Fibroblast of lung (primary cell): ENCODE data around the gene NPR2. TPM values are rescaled to one million over a fixed set of nuclear protein-coding genes. Genes with fewer than 3 reads are reported as not detected.
A peak's percentile ranks its signal among the peaks of the same experiment; 100 is the strongest.

Experiments used
- DNase-seq, 2 donors: peaks; one replicate each; pipeline versions ENCODE4 v3.0.0 to v3.0.0-alpha.2; 2010; ENCODE audit warnings: low read depth in 2 of 2
- H2AFZ ChIP-seq: 2 replicates; pipeline ENCODE4 v1.5.1; 2012; ENCODE audit warnings: low read length, control low read depth, inconsistent platforms
- H3K27ac ChIP-seq: 2 replicates; pipeline ENCODE4 v1.5.1; 2011; ENCODE audit warnings: low read length, control low read depth; ENCODE audit not compliant: insufficient read depth
- H3K27me3 ChIP-seq: 2 replicates; pipeline ENCODE4 v1.5.1; 2011; ENCODE audit warnings: mild to moderate bottlenecking, low read length; ENCODE audit not compliant: control insufficient read depth, insufficient read depth
- H3K36me3 ChIP-seq: 2 replicates; pipeline ENCODE4 v1.5.1; 2011; ENCODE audit warnings: low read length; ENCODE audit not compliant: control insufficient read depth, insufficient read depth
- H3K4me1 ChIP-seq: 2 replicates; pipeline ENCODE4 v1.5.1; 2011; ENCODE audit warnings: low read length; ENCODE audit not compliant: control insufficient read depth, insufficient read depth; ENCODE audit errors: extremely low read depth
- H3K4me2 ChIP-seq: 2 replicates; pipeline ENCODE4 v1.5.1; 2011; ENCODE audit warnings: low read length, control low read depth; ENCODE audit not compliant: insufficient read depth; ENCODE audit errors: extremely low read depth
- H3K4me3 ChIP-seq, 4 experiments: fragments of 200-600 bp in 1 of 4; sonication (generic) in 1 of 4; replicated peaks in 1 of 4; 2 replicates each; pipeline ENCODE4 v1.5.1; 2011 to 2016; ENCODE audit warnings: low read length in 4 of 4, low read depth in 3 of 4, mild to moderate bottlenecking in 3 of 4, control low read depth in 2 of 4, inconsistent platforms in 1 of 4, mixed read lengths in 1 of 4; ENCODE audit not compliant: insufficient read depth in 1 of 4; ENCODE audit errors: control extremely low read depth in 1 of 4
- H3K79me2 ChIP-seq: 2 replicates; pipeline ENCODE4 v1.5.1; 2012; ENCODE audit warnings: mild to moderate bottlenecking, low read length, inconsistent platforms; ENCODE audit not compliant: control insufficient read depth, insufficient read depth
- H3K9ac ChIP-seq: 2 replicates; pipeline ENCODE4 v1.5.1; 2011; ENCODE audit warnings: mild to moderate bottlenecking, low read length, control low read depth; ENCODE audit not compliant: insufficient read depth
- H3K9me3 ChIP-seq: 2 replicates; pipeline ENCODE4 v1.5.1; 2012; ENCODE audit warnings: low read depth, low read length; ENCODE audit not compliant: control insufficient read depth, insufficient read depth
- H4K20me1 ChIP-seq: 2 replicates; pipeline ENCODE4 v1.5.1; 2011; ENCODE audit warnings: low read length; ENCODE audit not compliant: control insufficient read depth, insufficient read depth; ENCODE audit errors: extremely low read depth
- EZH2 ChIP-seq: IDR thresholded peaks from 2 replicates; pipeline ENCODE4 v1.5.1; 2012; ENCODE audit warnings: low read length, control low read depth, mild to moderate bottlenecking; ENCODE audit errors: missing control alignments
- polyA plus RNA-seq, 2 donors: library from polyadenylated mRNA; depleted of rRNA in 1 of 2; stranded (reverse) in 1 of 2; unstranded in 1 of 2; fragments of >200 nt; gene quantifications; 2 replicates each; pipeline ENCODE4 v1.2.1, GENCODE V29; 2011 to 2012; ENCODE audit warnings: missing spikeins in 1 of 2
- total RNA-seq: library from RNA; depleted of rRNA; stranded (reverse); fragments of >200 nt; gene quantifications from 2 replicates; pipeline ENCODE4 v1.2.1, GENCODE V29; 2014
- TF ChIP-seq, protein P1 (sequence below), 2 donors: IDR thresholded peaks in 1 of 2; conservative IDR thresholded peaks in 1 of 2; 1 replicate in 1 of 2; 2 replicates in 1 of 2; pipeline ENCODE4 v1.5.1; 2011 to 2012; ENCODE audit warnings: low read length in 2 of 2, control low read depth in 1 of 2, inconsistent platforms in 1 of 2, low read depth in 1 of 2, mild to moderate bottlenecking in 1 of 2

Gene NPR2
- total and polyA plus RNA-seq, 2 donors (not counting 1 experiment from before 2014, with no cell fraction given), result 26.3 to 47.4 TPM

DNA sequence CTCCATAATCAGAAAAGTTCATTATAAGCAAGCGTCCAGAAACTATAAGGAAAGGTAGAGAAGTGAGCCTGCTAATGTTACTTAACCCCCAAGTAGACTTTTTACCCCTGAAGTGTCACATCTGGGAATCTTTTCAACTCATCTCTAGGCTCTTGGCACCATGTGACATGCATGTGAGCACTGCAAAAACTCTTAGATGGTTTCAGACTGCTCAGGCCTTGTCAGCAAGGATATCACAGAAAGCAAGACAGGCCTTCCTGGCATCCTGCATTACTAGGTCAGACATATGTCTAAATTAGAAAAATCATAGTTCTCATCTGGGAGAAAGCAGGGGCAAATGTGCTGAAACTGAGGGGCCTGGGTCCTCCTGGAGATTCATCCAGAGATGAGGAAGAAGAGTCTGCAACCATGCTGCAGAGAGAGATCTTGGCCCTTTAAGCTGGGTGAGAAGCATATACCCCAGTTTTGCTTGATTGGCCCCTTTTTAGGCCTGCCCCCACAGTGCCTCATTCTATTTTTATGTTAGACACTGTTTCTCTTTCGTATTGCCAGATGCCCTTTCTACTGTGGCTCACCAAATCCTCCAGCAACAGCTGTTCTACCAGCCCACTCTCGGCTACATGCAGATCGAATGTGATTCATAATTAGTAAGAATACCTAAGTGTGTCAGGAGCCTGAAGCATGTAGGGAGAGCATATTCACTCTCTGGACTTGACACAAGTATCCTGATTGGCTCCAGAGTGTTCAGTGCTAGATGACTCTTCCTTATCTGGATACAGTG, 56.6 kb downstream of the NPR2 start:
- peaks cover 1% of the 10 kb centered on the region for H3K36me3 ChIP-seq
- no peak overlapping the region for H3K9ac ChIP-seq
- no peak overlapping the region for H3K4me3 ChIP-seq

DNA sequence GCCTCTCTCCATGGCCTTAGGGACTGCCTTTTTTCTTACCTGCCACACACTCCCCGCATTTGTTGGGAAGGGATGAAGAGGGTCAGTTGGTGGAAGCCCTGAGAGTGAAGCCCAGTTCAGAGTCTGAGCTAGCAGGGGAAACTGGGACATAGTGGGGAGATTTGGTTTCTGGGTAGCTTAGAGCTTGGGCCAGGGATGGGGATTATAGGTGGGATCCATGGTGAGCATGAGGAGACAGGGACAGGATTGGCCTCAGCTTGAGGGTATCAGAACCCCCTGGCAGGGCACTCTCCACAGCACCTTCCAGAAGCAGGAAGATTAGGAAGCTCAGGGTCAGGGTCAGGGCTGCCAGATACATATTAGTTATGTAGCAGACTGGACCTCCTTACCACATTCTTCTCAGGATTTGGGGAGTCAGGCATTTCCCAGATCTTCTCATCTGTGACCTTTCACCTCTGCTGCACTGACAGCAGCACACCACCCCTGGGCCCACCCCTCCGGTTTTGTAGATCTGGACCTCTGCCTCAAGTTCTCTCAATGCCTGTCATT, 61.0 kb downstream of the NPR2 start:
- H3K9ac ChIP-seq, result no peak overlapping the region
- H3K9me3 ChIP-seq, result no peaks in the 10 kb centered on the region
- no peaks in the 10 kb centered on the region for H3K27me3 ChIP-seq
- TF ChIP-seq, protein P1, sequence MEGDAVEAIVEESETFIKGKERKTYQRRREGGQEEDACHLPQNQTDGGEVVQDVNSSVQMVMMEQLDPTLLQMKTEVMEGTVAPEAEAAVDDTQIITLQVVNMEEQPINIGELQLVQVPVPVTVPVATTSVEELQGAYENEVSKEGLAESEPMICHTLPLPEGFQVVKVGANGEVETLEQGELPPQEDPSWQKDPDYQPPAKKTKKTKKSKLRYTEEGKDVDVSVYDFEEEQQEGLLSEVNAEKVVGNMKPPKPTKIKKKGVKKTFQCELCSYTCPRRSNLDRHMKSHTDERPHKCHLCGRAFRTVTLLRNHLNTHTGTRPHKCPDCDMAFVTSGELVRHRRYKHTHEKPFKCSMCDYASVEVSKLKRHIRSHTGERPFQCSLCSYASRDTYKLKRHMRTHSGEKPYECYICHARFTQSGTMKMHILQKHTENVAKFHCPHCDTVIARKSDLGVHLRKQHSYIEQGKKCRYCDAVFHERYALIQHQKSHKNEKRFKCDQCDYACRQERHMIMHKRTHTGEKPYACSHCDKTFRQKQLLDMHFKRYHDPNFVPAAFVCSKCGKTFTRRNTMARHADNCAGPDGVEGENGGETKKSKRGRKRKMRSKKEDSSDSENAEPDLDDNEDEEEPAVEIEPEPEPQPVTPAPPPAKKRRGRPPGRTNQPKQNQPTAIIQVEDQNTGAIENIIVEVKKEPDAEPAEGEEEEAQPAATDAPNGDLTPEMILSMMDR (conservative IDR thresholded peaks at IDR 0.05 in 1 of 2, IDR thresholded peaks at IDR 0.05 in 1 of 2; ENCODE audit: low read depth in 1 of 2, low read length in 2 of 2), result no peak
- no peak for TF ChIP-seq EZH2
- no peaks in the 10 kb centered on the region for H3K79me2 ChIP-seq
- no peak for DNase-seq
- H2AFZ ChIP-seq, result no peak overlapping the region
- H4K20me1 ChIP-seq, result no peaks in the 10 kb centered on the region
- H3K27ac ChIP-seq, result no peak overlapping the region
- no peaks in the 10 kb centered on the region for H3K36me3 ChIP-seq
- H3K4me3 ChIP-seq, result no peak overlapping the region
- H3K4me2 ChIP-seq, result no peak overlapping the region
- H3K4me1 ChIP-seq, result peaks cover 7% of the 10 kb centered on the region

More for the DNA sequence above, 56.6 kb downstream of the NPR2 start:
- TF ChIP-seq, protein P1 (conservative IDR thresholded peaks at IDR 0.05 in 1 of 2, IDR thresholded peaks at IDR 0.05 in 1 of 2; ENCODE audit: low read depth in 1 of 2, low read length in 2 of 2), result no peak
- TF ChIP-seq EZH2, result no peak
- Histone ChIP-seq H3K4me1 (peaks cover 18% of the 10 kb centered on the region), H3K27ac (peak overlapping the region; percentile 46), H3K4me2 (peak overlapping the region; percentile 63), H3K9me3 (no peaks in the 10 kb centered on the region), H4K20me1 (no peaks in the 10 kb centered on the region), H3K27me3 (no peaks in the 10 kb centered on the region), H2AFZ (no peak overlapping the region), H3K79me2 (no peaks in the 10 kb centered on the region)
- DNase-seq, result peak; percentile 75 to 96

DNA sequence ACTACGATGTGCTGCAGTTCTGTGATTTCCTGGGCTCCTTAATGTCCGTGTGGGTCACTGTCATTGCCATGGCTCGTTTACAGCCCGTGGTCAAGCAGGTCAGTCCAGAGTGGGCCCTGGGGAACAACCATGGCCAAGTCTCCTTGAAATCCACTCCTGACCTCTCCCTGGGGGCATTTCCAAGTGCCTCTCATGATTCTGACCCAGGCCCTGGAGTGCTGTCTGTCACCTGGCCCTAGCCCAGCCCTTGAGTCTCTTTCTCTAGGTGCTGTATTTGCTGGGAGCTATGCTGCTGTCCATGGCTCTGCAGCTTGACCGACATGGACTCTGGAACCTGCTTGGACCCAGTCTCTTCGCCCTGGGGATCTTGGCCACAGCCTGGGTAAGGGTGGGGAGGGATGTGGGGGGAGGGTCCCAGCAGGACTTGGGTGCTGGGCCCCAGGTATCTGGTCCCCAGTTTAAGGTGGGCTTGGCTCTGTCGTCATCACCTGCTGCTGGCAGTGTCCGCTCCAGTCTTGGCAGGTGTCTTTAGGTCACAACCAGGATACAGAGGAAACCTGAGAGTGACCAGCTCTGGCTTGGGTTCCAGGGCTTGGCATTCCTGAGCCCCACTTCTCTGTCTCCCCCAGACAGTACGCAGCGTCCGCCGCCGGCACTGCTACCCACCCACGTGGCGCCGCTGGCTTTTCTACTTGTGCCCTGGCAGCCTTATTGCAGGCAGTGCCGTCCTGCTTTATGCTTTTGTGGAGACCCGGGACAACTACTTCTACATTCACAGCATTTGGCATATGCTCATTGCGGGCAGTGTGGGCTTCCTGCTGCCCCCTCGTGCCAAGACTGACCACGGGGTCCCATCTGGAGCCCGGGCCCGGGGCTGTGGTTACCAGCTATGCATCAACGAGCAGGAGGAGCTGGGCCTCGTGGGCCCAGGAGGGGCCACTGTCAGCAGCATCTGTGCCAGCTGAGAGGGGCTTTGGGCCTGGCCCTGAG, 61.8 kb downstream of the NPR2 start:
- Histone ChIP-seq H4K20me1 (no peaks in the 10 kb centered on the region), H3K4me1 (no peaks in the 10 kb centered on the region), H3K27ac (no peak overlapping the region), H3K27me3 (no peaks in the 10 kb centered on the region), H3K4me3 (no peak overlapping the region), H3K9me3 (no peaks in the 10 kb centered on the region), H3K4me2 (no peak overlapping the region), H2AFZ (no peak overlapping the region), H3K79me2 (no peaks in the 10 kb centered on the region), H3K36me3 (no peaks in the 10 kb centered on the region), H3K9ac (no peak overlapping the region)
- TF ChIP-seq, protein P1 (conservative IDR thresholded peaks at IDR 0.05 in 1 of 2, IDR thresholded peaks at IDR 0.05 in 1 of 2; ENCODE audit: low read depth in 1 of 2, low read length in 2 of 2), result no peak
- TF ChIP-seq EZH2, result no peak
- no peak for DNase-seq
